Endothelial cell of umbilical vein (primary cell): ENCODE data around the gene PTPRK. TPM values are rescaled to one million over a fixed set of nuclear protein-coding genes. Genes with fewer than 3 reads are reported as not detected.

Experiments
- BruUV-seq: library from RNA; stranded (reverse); fragments of 400-500 nt; replicated peaks from 2 replicates; lab custom pipeline; 2021; lab: Mats Ljungman, UMichigan
- CTCF ChIA-PET: fragments of 300-600, 350-600 bp; sonication (Branson Sonifier 250); formaldehyde crosslinking; loops from one replicate; lab custom pipeline; 2021; ENCODE audit warnings: antibody characterized with exemption, inconsistent platforms; lab: Charles Lee
- POLR2A ChIA-PET: fragments of 300-600, 350-600 bp; sonication (Branson Sonifier 250); formaldehyde crosslinking; loops from one replicate; lab custom pipeline; 2021; ENCODE audit warnings: antibody characterized with exemption, inconsistent platforms; lab: Charles Lee
- DNase-seq: peaks from one replicate; pipeline ENCODE4 v3.0.0-alpha.2; 2011; ENCODE audit warnings: low read depth, low spot score
- FAIRE-seq: peaks from 2 replicates; lab custom pipeline; 2011; peaks lifted over from hg19 to GRCh38; lab: Jason Lieb, UNC
- H2AFZ ChIP-seq: 2 replicates; pipeline ENCODE4 v1.6.0; 2012; ENCODE audit warnings: low read depth, low read length, control low read depth, inconsistent platforms
- H3K27ac ChIP-seq: 2 replicates; pipeline ENCODE4 v1.5.1; 2011; ENCODE audit warnings: low read depth, mild to moderate bottlenecking, control low read depth, low read length, moderate library complexity; ENCODE audit not compliant: insufficient read depth
- H3K27me3 ChIP-seq, 2 experiments: 2 replicates each; pipeline versions ENCODE4 v1.6.0 to v1.6.1; 2011; ENCODE audit warnings: low read length in 2 of 2, mixed read lengths in 1 of 2; ENCODE audit not compliant: control insufficient read depth in 2 of 2, insufficient read depth in 2 of 2
- H3K36me3 ChIP-seq, 2 experiments: 2 replicates in 1 of 2; 3 replicates in 1 of 2; pipeline ENCODE4 v1.5.1; 2011; ENCODE audit warnings: low read length in 2 of 2, mild to moderate bottlenecking in 1 of 2, moderate library complexity in 1 of 2; ENCODE audit not compliant: control insufficient read depth in 2 of 2, insufficient read depth in 2 of 2; ENCODE audit errors: extremely low read depth in 1 of 2
- H3K4me1 ChIP-seq: 3 replicates; pipeline ENCODE4 v1.5.1; 2011; ENCODE audit warnings: mild to moderate bottlenecking, low read length; ENCODE audit not compliant: control insufficient read depth, insufficient read depth; ENCODE audit errors: extremely low read depth
- H3K4me2 ChIP-seq: 2 replicates; pipeline ENCODE4 v1.6.1; 2011; ENCODE audit warnings: low read length, control low read depth, mixed read lengths; ENCODE audit not compliant: insufficient read depth
- H3K4me3 ChIP-seq, 3 experiments: fragments of 200-600 bp in 1 of 3; sonication (generic), shearing (Covaris generic) in 1 of 3; replicated peaks in 1 of 3; 2 replicates each; pipeline ENCODE4 v1.5.1; 2011 to 2016; ENCODE audit warnings: control low read depth in 3 of 3, low read length in 3 of 3, mild to moderate bottlenecking in 2 of 3, inconsistent platforms in 1 of 3, low read depth in 1 of 3, moderate library complexity in 1 of 3; ENCODE audit not compliant: insufficient read depth in 1 of 3
- H3K79me2 ChIP-seq: 2 replicates; pipeline ENCODE4 v1.6.0; 2012; ENCODE audit warnings: low read length, inconsistent platforms; ENCODE audit not compliant: control insufficient read depth, insufficient read depth
- H3K9ac ChIP-seq: replicated peaks from 2 replicates; pipeline ENCODE3; 2011; ENCODE audit warnings: low read length, control low read depth; ENCODE audit not compliant: insufficient read depth; ENCODE audit errors: extremely low read depth
- H3K9me1 ChIP-seq: replicated peaks from 3 replicates; pipeline ENCODE4 v1.6.0; 2011; ENCODE audit warnings: mild to moderate bottlenecking, low read length; ENCODE audit not compliant: control insufficient read depth, insufficient read depth; ENCODE audit errors: extremely low read depth
- H3K9me3 ChIP-seq: replicated peaks from 2 replicates; pipeline ENCODE4 v1.5.1; 2012; ENCODE audit warnings: low read length, inconsistent platforms; ENCODE audit not compliant: control insufficient read depth, insufficient read depth
- H4K20me1 ChIP-seq: replicated peaks from 2 replicates; pipeline ENCODE3; 2011; ENCODE audit warnings: mild to moderate bottlenecking, low read length; ENCODE audit not compliant: control insufficient read depth, insufficient read depth; ENCODE audit errors: extremely low read depth
- EZH2 ChIP-seq: IDR thresholded peaks from 2 replicates; pipeline ENCODE4 v1.6.1; 2012; ENCODE audit warnings: borderline replicate concordance, low read depth, mild to moderate bottlenecking, moderate library complexity, low read length, inconsistent platforms; ENCODE audit not compliant: severe bottlenecking
- FOS ChIP-seq: IDR thresholded peaks from 2 replicates; pipeline ENCODE4 v1.6.1; 2011; ENCODE audit warnings: mild to moderate bottlenecking, low read length, moderate library complexity, borderline replicate concordance; ENCODE audit not compliant: insufficient read depth
- GATA2 ChIP-seq: IDR thresholded peaks from 2 replicates; pipeline ENCODE4 v1.7.0; 2011; ENCODE audit warnings: low read depth, mild to moderate bottlenecking, moderate library complexity, mixed read lengths, low read length; ENCODE audit not compliant: insufficient read length, insufficient read depth
- JUN ChIP-seq: IDR thresholded peaks from 2 replicates; pipeline ENCODE4 v1.6.1; 2011; ENCODE audit warnings: borderline replicate concordance, low read depth; ENCODE audit not compliant: insufficient read length, insufficient read depth
- MYC ChIP-seq: IDR thresholded peaks from one replicate; pipeline ENCODE4 v1.6.1; 2011; ENCODE audit warnings: mild to moderate bottlenecking, low read depth, low read length
- POLR2A ChIP-seq: IDR thresholded peaks from 2 replicates; pipeline ENCODE4 v1.6.1; 2012; ENCODE audit warnings: low read depth, mild to moderate bottlenecking, control low read depth, low read length
- POLR2AphosphoS5 ChIP-seq: IDR thresholded peaks from 2 replicates; pipeline ENCODE4 v1.6.1; 2012; ENCODE audit warnings: low read depth, mild to moderate bottlenecking, control low read depth, low read length, moderate library complexity; ENCODE audit not compliant: insufficient read depth
- dilution Hi-C: fragments of 300-500 bp; cut with MboI; formaldehyde crosslinking; loops from one replicate; pipeline ENCODE4 v1.15.0; 2019; ENCODE audit warnings: low sequenced_read_pairs; ENCODE audit not compliant: extremely low pct_ligation_motif_present
- intact Hi-C: fragments of 100-400 bp; cut with micrococcal nuclease; formaldehyde crosslinking; loops from one replicate; pipeline ENCODE4 v1.10.0; 2022
- polyA plus RNA-seq, 4 experiments: library from polyadenylated mRNA; depleted of rRNA in 3 of 4; stranded (reverse) in 3 of 4; unstranded in 1 of 4; fragments of >200 nt; gene quantifications; 2 replicates each; pipeline versions ENCODE4 v1.2.1 to v1.2.3, GENCODE V29; 2011 to 2012; ENCODE audit warnings: missing spikeins in 1 of 4
- total RNA-seq: library from RNA; stranded (reverse); gene quantifications from 2 replicates; pipeline ENCODE4 v1.2.3, GENCODE V29; 2021
- TF ChIP-seq, protein P1 (sequence below), 2 donors: IDR thresholded peaks; 1 replicate in 1 of 2; 2 replicates in 1 of 2; pipeline ENCODE4 v1.5.1; 2011; ENCODE audit warnings: low read length in 2 of 2, mild to moderate bottlenecking in 2 of 2, moderate library complexity in 2 of 2, control low read depth in 1 of 2, inconsistent platforms in 1 of 2, low read depth in 1 of 2; ENCODE audit not compliant: insufficient read depth in 1 of 2; ENCODE audit errors: extremely low read depth in 1 of 2
- TF ChIP-seq, protein P2 (sequence below): IDR thresholded peaks from 2 replicates; pipeline ENCODE4 v1.6.1; 2011; ENCODE audit not compliant: insufficient read depth, insufficient read length

Gene PTPRK
- total and polyA plus RNA-seq, 2 donors (not counting 3 experiments of a cell fraction or from before 2014, with no cell fraction given) = 15.2 to 74.0 TPM

DNA sequence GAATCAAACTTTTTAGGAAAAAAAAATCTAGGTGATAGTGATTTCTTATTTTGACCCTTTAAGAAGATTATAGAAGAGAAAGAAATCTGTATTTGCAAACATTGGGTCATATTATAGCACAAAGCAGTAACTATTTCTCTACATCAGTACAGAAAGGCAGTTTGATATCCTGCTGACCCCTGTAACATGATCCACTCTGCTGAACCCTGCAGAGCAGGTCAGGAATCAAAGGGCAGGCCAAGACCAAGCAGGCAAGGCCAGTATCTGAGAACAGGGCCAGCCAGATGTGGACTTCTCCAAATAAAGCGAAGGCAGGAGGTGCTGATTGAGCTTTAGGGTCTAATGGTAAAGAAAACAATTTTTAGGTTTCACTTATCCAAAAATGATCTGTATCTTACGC lies 239.4 kb downstream of the PTPRK start:
- FAIRE-seq = no peak
- H3K36me3 ChIP-seq = no peaks in the 10 kb centered on the region
- intact Hi-C loops = no loop called here
- no peaks in the 10 kb centered on the region for H3K27me3 ChIP-seq
- H3K4me2 ChIP-seq = no peak overlapping the region
- H4K20me1 ChIP-seq = no peaks in the 10 kb centered on the region
- no peaks in the 10 kb centered on the region for H3K9me3 ChIP-seq
- H3K9me1 ChIP-seq = no peaks in the 10 kb centered on the region
- H2AFZ ChIP-seq = no peak overlapping the region
- no peak overlapping the region for H3K4me3 ChIP-seq
- no peak overlapping the region for H3K9ac ChIP-seq
- BruUV-seq = no TSS peak
- dilution Hi-C loops = no loop called here
- H3K79me2 ChIP-seq = peaks cover 2% of the 10 kb centered on the region
- CTCF ChIA-PET = interaction anchor here (1.6 kb wide), 1 partner anchor 235 kb away, joined by 4 read pairs; no protein-coding TSS in a partner anchor
- H3K4me1 ChIP-seq = peaks cover 3% of the 10 kb centered on the region
- DNase-seq = no peak
- H3K27ac ChIP-seq = no peak overlapping the region
- TF ChIP-seq JUN = no peak
- no peak for TF ChIP-seq MYC
- TF ChIP-seq POLR2A = no peak
- TF ChIP-seq, protein P1, sequence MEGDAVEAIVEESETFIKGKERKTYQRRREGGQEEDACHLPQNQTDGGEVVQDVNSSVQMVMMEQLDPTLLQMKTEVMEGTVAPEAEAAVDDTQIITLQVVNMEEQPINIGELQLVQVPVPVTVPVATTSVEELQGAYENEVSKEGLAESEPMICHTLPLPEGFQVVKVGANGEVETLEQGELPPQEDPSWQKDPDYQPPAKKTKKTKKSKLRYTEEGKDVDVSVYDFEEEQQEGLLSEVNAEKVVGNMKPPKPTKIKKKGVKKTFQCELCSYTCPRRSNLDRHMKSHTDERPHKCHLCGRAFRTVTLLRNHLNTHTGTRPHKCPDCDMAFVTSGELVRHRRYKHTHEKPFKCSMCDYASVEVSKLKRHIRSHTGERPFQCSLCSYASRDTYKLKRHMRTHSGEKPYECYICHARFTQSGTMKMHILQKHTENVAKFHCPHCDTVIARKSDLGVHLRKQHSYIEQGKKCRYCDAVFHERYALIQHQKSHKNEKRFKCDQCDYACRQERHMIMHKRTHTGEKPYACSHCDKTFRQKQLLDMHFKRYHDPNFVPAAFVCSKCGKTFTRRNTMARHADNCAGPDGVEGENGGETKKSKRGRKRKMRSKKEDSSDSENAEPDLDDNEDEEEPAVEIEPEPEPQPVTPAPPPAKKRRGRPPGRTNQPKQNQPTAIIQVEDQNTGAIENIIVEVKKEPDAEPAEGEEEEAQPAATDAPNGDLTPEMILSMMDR (IDR thresholded peaks at IDR 0.05; ENCODE audit: extremely low read depth in 1 of 2, insufficient read depth in 1 of 2, low read depth in 1 of 2, low read length in 2 of 2) = no peak
- no peak for TF ChIP-seq GATA2
- TF ChIP-seq, protein P2, sequence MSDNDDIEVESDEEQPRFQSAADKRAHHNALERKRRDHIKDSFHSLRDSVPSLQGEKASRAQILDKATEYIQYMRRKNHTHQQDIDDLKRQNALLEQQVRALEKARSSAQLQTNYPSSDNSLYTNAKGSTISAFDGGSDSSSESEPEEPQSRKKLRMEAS = no peak
- no peak for TF ChIP-seq FOS
- no peak for TF ChIP-seq EZH2
- TF ChIP-seq POLR2AphosphoS5 = no peak
- POLR2A ChIA-PET = no interaction called here
